Measurements from ENCODE around the gene HAAO.

The HAAO gene

DNA sequence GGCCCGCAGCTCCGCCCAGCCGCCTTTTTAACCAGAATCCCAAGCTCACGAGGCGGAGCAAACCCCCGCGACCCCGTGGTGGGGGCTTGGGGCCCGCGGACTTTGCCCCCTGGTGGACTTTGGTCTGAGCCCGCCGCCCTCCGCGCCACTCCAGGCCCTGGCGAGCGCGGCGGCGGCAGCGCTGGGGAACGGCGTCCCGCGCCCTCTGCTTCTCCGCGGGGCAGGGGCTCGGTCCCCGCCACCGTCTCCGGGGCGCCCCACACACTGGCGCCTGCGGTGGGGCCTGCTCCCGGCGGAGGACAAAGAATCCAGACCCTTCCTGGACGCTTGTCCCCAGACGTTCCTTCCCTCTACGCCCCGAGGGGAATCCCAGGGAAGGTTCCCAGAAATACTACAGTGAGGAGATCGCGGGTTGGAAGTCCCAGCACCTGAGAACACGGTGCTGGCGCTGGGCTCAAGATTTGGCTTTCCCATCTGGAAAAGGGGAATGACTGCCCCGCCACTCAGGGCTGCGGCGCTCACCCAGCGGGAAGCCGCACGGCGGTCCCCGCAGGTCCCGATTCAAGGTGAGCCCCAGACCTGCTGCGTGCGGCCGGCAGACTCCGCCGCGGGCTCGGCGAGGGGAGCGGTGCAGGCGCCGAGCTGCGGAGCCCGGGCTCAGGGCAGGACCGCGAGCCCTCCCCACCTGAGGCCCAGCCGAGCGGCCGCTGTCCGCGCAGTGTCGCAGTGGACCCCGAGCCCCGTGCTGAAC, at the start of gene HAAO:
Gene HAAO (minus strand): TSS at position 1 of the 751 bp plus-strand sequence. CDS start 47 bp downstream, outside the sequence.
- Histone ChIP-seq H3K4me3 (ENCODE audit: low read depth, low read length) (peak within 1 kb of the TSS; percentile 53), H3K27me3 (replicated peaks) (peaks cover 3% of the 10 kb centered on the region), H3K36me3 (replicated peaks) (no peaks in the 10 kb centered on the region), H3K27ac (no peak within 1 kb of the TSS)
- no peak for DNase-seq
- in situ Hi-C loops (cut with HindIII; ENCODE audit: low pct_ligation_motif_present, low sequenced_read_pairs), result no loop called here
- no peak for TF ChIP-seq CTCF (IDR thresholded peaks at IDR 0.05; ENCODE audit: low read depth, low read length, missing control alignments)

DNA sequence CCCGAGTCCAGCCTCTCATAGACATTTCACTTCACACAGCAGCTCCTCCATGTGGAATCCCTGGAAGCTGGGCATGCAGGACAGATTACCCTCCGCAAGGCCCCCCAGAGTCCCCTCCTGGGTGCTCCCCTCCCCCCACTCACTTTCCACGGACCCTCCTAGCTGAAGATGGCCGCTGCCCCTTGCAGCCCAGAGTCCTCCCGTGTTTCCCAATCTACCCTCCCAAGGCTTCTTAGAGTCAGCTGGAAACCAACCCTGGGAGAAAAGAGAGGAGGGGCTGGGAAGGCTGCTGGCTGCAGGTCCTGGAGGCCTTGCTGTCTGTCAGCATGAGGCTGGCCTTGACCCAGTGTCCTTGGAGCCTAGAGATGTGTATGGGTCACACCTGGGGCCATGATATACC, 49.0 kb upstream of the HAAO start:
- in situ Hi-C loops (cut with HindIII; ENCODE audit: low pct_ligation_motif_present, low sequenced_read_pairs), result no loop called here
- Histone ChIP-seq H3K27ac (no peak overlapping the region), H3K4me3 (ENCODE audit: low read depth, low read length) (no peak overlapping the region), H3K27me3 (replicated peaks) (no peaks in the 10 kb centered on the region), H3K36me3 (replicated peaks) (no peaks in the 10 kb centered on the region)
- no peak for DNase-seq
- no peak for TF ChIP-seq CTCF (IDR thresholded peaks at IDR 0.05; ENCODE audit: low read depth, low read length, missing control alignments)

DNA sequence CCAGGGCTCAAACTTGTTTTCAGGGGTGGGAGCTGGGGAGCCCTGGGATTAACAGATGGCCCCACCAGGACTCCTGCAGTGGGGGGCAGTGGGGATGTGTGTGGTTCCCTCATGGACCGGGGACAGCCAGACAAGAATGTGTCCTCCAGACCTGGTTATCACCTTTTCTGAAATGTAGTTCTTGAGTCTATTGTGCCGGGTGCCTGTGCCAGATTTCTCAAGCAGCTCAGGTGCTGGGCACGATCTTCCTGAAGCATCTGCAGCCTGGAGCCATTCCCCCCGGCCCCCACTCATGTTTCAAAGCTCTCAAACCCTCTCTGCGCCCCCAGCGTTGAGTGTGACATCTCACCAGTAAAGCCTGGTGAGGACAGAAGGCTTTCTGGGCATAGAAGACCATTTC, 48.4 kb upstream of the HAAO start:
- no peak for TF ChIP-seq CTCF (IDR thresholded peaks at IDR 0.05; ENCODE audit: low read depth, low read length, missing control alignments)
- H3K27me3 ChIP-seq (replicated peaks), result no peaks in the 10 kb centered on the region
- no peaks in the 10 kb centered on the region for H3K36me3 ChIP-seq (replicated peaks)
- DNase-seq, result no peak
- no peak overlapping the region for H3K4me3 ChIP-seq (ENCODE audit: low read depth, low read length)
- no peak overlapping the region for H3K27ac ChIP-seq
- in situ Hi-C loops (cut with HindIII; ENCODE audit: low pct_ligation_motif_present, low sequenced_read_pairs), result no loop called here

DNA sequence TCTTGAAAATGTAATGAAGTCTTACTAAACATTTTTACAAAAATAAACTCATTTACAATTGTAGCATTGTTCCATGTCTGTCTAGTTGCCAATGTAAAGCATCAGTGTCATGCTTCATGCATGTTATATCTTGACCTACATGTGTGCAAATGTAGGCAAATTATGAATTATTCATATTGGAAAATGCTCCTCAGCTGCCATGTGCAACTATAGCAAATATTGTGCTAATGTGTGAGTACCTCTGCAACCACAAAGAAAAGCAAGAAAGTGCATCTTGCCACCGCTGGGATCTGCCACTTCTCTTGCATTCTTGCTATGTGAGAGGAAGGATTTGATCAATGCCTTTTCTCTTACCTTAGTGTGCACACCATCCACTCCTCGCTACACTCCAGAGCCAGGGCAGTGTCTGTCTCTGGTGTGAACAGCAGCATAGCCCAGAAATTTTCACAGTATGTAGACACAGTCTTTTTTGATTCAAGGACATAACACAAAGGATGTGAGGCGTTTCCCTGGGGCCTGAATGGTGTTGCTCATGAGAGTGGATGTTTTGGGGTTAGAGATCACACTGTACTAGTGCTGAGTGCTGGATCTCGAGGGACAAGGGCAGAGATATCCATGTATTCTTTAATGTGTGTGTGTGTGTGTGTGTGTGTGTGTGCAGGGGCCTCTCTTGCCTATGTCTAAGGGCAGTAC, 47.6 kb upstream of the HAAO start:
- in situ Hi-C loops (cut with HindIII; ENCODE audit: low pct_ligation_motif_present, low sequenced_read_pairs), result no loop called here

DNA sequence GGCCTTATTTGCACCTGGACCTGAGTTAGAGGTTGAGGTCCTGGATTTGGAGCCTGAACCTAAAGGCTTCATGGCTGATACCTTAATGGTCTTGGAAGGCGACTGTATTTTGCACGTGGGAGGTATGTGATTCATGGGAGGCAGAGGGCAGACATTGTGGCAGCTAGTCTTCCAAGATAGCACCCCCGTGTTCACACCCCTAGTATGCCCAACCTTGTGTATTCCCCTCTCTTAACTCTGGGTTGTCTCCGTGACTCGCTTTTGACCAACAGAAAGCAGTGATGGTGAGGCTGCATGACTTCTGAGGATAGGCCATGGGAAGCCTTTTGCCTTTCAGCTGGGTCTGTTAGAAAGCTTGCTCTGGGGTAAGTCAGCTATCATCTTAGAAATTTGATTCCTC, 45.8 kb upstream of the HAAO start:
- H3K27me3 ChIP-seq (replicated peaks), result no peaks in the 10 kb centered on the region
- in situ Hi-C loops (cut with HindIII; ENCODE audit: low pct_ligation_motif_present, low sequenced_read_pairs), result no loop called here
- H3K4me3 ChIP-seq (ENCODE audit: low read depth, low read length), result no peak overlapping the region
- no peak overlapping the region for H3K27ac ChIP-seq
- TF ChIP-seq CTCF (IDR thresholded peaks at IDR 0.05; ENCODE audit: low read depth, low read length, missing control alignments), result no peak
- H3K36me3 ChIP-seq (replicated peaks), result no peaks in the 10 kb centered on the region
- no peak for DNase-seq

More for the DNA sequence above, 47.6 kb upstream of the HAAO start:
- Histone ChIP-seq H3K4me3 (ENCODE audit: low read depth, low read length) (no peak overlapping the region), H3K36me3 (replicated peaks) (no peaks in the 10 kb centered on the region), H3K27me3 (replicated peaks) (no peaks in the 10 kb centered on the region), H3K27ac (no peak overlapping the region)
- no peak for TF ChIP-seq CTCF (IDR thresholded peaks at IDR 0.05; ENCODE audit: low read depth, low read length, missing control alignments)
- DNase-seq, result no peak

Measured in brain microvascular endothelial cell (primary cell).